Stimulated activated CD8-positive, alpha-beta memory T cell treated with anti-CD3 and anti-CD28 coated beads, Interleukin-12 subunit alpha, Interleukin-12 subunit beta, amount 100 ng/mL, for 24 hours (primary cell): ENCODE results near the gene JPH2.

Experiments
- DNase-seq: peaks from one replicate; pipeline ENCODE4 v3.0.0-alpha.2; 2020; ENCODE audit errors: extremely low read depth

The JPH2 gene

DNA sequence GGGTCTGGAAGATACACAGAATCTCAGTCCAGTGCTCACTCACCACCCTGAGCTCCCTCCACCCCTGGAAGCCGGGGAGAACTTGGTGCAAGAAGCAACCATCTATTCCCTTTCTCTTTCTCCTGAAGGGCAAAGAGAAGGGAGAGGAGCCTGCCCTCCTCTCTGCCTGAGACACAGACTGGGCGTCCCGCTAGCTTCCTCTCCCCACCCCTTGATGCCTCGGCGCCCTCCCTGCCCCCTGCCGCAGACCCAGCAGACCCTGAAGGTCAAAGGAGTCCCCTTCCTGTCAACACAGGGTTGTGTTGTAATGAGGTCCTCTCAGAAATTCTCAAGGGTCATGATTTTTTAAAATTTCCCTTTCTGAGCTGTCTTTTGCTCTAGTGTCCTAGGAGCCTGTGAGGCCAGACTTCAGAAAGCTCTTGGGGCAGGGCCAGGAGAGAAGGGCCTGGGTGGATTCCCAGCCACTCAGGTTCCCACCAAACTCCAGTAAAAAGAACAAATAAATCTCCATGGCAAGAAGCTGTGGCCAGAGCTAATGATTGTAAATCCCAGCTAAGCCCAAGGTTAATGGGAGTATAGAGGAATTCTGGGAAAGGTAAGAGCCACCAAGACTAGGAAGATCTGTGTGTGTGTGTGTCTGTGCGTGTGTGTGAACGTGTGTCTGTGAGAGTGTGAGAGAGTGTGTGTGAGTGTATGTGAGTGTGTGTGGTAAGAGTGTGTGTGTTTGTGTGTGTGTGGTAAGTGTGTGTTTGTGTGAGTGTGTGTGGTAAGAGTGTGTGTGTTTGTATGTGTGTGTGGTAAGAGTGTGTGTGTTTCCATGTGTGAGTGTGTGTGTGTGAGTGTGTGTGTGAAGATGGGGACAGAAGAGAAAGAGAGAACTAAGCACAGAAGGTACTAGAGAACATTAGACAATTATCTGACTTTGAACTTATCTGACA is 1.1 kb upstream of the JPH2 start:
- no peak for DNase-seq

DNA sequence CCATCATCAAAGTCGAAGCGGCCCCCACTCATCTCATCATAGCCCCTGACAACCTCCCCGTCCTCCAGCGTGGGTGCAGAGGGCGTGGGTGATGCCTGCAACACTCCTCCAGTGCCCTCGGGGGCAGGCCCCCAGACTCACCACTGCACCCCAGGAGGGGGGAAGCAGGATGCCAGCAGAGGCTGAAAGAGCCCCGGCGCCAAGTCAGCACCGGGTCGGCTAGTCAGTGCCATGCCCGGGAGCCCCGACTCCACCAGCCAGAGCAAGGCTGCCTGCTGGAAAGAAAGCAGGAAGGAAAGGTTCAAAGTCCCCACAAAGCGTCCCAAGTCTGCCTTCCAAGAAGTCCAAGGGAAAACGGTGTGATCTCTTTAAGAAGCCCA is 324 bp downstream of the JPH2 start:
- DNase-seq, result no peak

DNA sequence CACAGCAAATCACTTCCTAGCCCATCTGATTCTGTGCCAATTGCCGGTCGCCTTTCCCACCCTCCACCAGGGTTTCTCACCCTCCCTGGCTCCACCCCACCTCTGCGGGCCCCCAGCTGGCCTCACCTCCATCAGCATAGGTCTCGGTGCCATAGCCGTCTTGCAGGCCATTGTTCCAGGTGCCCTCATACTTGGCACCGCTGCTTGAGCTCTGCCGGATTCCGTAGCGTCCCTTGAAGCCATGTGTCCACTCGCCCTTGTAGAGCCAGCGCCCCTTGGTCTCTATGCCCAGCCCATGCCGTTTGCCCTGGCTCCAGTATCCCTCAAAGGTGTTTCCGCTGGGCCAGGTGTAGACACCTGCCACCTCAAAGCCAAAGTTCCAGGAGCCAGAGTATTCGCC is 787 bp downstream of the JPH2 start:
- DNase-seq, result no peak

DNA sequence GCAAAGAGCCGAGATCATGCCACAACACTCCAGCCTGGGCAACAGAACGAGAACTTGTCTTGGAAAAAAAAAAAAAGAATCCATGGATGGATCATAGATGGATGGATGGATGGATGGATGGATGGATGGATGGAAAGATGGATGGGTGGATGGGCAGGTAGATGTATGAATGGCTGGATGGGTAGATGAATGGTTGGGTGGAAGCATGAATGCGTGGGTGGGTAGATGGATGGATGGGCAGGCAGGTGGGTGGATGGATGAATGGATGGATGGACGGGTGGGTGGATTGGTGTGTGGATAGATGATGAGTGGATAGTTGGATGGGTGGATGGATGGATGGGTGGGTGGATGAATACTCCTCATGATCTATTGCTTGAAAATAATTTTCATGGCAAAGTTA is 1.4 kb downstream of the JPH2 start:
- DNase-seq, result no peak

DNA sequence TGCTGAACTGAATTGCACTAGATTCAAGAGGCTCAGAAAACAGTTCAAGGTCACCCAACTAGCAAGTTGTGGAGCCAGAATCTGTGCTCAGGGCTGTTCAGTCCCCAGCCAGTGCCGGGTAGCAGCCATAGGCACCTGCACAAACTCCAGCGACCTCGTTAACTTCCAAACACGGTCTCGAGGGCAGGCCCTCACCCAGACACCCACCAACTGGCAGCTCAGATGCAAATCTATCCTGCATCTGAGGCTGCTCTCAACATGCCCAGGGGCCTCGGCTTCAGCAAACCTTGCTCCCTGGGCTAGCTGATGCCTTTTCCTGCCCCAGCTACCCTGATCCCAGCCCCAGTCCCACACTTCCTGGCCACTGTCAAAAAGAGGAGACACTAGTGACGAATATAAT is 3.7 kb downstream of the JPH2 start:
- DNase-seq, result no peak

DNA sequence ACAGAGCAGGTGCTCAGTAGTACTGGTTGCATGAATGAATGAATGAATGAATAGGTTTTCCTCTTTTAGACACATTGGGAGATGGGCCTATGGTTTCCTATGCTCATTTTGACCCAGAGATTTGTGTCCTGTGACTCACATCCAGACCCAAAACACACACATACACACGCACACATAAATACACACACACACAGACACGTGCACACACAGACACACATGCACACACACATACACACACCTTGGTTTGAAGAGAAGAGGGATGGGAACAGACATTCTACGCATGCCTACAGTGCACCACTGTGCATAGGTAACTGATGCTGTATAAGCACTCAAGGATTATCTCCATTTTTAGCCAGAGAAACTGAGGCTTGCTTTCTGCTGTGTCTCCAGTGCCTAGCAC is 4.1 kb downstream of the JPH2 start:
- DNase-seq, result no peak

DNA sequence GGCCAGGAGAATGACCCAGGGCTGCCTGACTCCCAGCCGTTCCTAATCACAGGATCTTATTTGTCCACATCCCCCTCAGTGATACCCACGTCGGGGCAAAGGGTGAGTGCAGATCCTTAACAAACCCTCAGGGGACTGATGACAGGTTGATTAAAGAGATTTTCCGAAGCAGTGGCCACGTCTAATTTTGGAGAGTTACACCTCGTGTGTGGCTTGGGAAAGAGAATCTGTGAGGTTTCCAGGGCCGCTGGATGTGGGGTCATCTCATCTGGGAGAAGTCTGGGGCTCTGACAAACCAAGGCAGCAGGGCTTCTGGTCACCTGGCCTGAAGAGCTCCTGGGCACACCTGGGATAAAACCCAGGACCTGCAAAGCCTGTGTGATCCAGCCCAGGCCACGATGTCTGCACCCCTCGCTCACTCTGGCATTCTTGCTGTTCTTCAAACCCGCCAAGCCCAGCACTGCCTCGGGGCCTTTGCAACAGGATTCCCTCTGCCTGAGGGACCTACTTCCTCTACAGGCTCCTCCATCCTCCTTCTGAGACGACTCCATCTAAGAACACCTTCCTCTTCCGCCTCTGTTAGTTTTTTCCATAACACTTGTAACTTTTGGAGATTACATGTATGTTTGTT is 4.7 kb downstream of the JPH2 start:
- no peak for DNase-seq

DNA sequence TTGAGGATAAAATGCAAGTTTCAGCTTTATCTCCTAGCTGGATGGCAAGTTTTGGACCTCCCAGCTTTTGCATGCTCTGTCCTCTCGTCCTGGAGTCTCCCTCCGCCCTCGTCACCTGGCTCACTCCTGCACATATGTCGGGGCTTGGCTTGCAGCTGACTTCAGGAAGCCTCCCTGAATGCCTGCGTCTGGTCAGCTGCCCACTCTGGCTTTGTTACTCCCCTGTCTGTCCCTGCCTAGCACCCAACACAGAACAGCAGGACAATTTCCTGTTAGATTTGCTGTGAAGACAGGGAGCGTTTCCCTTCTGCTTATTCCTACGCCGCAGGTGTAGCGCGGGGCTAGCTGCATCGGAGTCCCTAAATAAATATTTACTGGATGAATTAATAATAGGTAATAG is 5.4 kb downstream of the JPH2 start:
- DNase-seq, result no peak

DNA sequence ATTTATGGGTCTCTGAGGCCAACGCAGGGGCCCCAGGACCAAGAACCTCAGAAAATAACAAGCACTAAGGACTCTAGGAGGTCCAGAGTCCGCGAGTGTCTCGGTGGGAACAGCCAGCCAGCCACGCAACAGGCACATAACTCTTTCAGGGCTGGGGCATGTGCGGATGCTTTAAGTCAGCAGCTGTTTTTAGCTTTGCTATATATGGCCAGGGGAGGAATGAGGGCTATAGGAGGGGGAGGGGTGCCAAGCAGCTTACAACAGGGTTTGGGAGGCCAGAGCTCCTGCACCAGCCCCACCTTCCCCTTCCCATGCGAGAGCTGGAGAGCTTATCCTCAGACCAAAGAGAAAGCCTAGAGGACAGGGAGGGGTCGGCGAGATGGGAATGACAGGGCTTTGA is 6.2 kb downstream of the JPH2 start:
- DNase-seq, result no peak

DNA sequence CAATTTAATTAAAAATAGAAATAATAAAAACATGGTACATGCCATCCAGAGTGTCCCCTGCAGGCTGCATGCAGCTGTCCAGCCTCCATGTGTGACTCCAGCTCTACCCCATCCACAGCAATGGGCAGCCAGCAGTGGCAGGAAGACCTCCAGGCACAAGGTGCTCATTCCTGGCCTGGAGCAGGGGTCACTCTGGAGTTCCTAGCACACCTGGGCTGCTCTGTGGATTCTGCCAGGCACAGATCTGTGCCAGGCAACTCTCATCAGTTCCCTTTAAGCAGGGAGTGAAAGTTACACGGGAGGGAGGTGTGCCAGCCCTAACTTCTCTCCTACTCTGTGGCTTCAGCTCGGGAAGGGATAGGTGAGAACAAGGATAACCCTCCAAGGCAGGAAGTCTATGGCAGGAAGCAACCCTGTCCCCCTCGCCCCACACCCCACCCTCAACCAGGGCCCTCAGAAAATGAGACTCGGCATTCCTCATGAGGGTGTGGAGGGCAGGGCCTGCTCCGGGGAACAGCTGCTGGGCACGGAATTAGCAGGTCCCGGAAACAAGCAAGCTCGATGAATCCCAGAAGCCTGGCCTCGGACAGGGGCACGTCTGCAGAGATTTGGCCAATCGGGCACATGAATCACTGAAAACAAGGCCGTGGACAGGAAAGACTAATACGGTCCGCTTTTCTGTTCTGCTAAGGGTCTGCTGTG is 10.0 kb downstream of the JPH2 start:
- no peak for DNase-seq

DNA sequence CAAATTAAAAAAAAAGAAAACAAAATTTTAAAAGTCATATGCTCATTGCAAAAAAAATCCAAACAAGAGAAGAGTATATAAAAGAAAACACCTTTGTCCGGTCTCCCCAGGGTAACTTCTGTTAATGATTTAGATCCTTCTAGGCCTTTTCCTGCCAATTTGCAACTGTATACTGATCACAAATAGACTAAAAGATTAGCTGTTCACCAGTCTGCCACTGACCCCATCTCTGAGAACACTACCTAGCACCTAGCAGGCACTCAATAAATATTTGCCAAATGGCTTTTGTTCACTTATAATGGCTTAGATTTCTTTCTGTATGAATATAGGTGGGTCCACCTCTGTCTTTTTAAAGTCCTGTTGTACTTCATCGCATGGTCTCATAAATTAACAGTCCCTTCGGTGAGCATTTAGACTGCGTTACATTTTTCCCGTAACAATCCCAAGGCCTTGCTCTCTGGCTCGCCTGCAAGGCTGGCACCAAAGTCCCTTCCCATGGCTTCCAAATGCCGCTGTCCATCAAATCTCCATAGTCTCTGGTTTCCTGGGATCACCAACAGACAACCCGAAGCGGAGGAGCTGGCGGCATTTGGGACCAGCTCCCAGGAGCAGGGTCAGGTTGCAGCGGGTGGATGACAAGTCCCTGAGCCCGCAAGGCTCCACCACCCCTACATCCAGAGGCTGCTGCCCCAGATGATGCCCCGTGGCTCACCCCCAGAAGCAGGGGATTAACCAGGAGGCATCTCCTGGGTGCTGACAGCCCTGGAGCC is 11.8 kb downstream of the JPH2 start:
- no peak for DNase-seq

DNA sequence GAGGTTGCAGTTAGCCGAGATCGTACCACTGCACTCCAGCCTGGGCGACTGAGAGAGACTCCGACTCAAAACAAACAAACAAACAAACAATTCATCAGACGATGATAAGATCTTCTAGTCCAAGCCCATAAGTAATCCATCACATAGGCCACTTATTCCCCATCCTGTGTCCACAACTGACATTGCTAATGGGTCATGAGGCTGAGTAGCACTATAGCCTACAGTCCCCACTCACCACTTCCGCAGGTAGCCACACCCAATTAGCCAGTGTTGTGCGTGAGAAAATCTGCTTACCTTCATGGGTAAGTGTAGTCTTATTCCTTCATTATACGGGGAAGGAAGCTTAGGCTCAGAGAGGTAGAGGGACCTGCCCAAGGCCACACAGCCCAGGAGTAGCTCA is 13.1 kb downstream of the JPH2 start:
- no peak for DNase-seq

DNA sequence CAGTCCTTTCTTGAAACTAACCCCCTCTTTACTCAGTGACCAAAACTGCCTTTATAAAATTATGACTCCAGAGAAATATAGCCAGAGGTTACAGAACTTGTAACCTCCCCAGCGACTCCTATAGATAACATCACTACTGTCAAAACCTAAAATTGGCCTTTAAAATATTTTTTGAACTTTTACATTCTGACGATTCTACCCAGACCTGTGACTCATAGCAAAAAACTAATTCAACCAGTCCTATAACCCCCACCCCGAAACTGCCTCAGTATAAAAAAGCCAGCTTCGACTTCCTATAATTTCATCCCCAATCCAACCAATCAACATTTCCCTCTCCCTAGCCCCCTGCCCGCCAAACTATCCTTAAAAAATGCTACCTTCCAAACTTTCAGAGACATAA is 13.9 kb downstream of the JPH2 start:
- DNase-seq, result no peak

DNA sequence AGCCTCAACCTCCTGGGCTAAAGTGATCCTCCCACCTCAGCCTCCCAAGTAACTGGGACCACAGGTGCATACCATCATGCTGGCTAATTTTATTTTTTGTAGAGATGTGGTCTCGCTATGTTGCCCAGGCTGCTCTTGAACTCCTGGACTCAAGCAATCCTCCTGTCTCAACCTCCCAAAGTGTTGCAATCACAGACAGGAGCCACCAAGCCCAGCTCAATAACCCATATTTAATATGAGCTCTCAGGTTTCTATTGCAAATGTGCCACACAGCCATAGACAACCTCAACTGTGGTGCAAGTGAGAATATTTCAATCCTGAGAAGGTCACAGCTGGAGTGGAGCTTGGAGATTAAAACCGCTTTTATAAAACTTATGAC is 14.4 kb downstream of the JPH2 start:
- no peak for DNase-seq

DNA sequence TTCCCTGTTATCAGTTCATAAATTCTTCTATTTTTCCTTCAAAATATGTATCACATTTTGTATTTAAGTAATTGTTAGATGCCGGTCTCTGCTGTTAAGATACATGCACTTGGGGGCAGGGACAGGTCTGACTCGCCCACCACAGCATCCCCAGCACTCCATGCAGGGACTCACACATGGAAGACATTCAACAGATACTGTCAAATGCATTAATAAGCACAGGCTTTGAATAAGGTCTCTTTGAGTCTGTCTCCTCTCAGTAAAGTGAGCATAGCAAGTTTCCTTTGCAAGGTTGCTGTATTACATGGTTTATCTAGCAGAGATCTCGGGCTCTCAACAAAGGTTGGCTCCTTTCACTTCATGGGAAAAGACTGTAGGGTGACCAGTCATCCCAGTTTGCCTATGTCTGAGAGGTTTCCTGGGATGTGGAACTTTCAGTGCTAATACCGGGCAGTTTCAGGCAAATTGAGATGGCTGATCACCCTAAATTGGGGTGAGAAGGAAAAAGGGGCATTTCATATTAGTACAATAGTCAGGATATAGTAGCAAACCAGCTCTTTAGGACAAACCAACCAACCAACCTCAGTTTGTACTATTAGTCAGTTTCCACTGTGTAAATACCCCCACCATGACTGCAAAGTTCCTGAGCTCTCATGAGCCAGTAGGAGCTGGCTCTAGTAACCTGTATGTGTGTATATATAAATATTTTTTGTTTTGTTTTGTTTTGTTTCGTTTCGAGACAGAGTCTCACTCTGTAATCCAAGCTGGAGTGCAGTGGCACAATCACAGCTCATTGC is 15.0 kb downstream of the JPH2 start:
- no peak for DNase-seq

DNA sequence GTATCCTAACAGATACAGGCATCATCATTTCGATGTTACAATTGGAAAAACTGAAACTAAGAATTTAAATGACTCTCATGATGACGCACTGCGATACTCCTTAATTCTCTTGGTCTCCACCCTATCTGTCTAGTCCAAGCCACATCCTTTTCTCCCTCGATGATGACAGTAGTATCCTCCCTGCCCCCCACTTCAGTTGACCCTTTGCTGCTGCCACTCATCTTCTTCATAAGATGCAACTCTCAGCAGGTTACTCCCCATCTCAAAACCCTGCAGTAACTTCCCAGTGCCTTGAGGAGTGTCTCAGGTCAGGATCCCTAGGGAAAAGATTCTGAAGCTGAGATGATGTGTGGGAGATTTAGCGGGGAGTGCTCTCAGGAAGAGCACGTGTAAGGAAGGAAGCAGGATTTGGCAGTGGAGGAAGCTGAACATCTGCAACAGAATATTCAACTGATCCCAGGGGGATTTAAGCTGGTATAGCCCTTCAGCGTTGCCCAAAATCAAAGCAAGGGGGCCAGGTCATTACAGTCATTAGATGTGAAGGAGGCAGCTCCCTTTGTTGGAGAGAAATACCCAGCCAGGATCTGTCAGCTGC is 16.1 kb downstream of the JPH2 start:
- DNase-seq, result no peak

DNA sequence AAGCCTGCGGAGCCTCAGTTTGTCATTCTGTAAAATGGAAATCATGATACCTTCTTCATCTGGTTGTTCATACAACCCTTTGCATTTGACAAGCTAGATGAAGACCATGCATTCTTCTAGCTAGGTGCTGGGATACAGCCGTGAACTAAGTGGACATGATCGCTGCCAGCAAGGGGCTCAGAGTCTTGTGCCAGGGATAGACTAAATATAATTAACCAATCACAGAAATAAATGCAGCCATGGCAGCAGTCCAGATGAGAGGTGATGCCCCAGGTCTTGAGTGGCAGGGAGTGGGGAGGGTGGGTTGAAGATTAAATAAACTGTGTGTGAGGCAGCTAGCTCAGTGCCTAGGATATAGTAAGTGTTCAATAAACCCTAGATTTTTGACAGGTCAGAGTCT is 19.3 kb downstream of the JPH2 start:
- no peak for DNase-seq

DNA sequence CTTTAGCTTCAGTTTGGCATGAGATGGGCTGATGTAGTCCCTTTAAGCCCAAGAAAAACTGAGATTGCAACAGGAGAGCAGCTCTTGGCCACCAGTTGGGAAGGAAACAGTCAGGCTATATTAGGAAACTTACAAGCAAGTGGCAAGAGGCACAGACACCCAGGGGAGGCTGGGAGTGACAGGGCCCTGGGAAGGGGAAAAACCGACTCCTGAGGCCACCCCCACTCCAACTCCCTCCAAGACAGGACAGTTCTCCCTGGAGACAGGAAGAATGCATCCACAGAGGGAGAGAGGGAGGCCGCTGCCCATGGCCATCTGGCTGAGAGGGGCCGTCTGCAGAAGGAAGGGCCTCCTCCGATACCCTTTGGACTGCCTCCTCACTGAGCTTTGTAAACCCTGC is 20.5 kb downstream of the JPH2 start:
- no peak for DNase-seq

DNA sequence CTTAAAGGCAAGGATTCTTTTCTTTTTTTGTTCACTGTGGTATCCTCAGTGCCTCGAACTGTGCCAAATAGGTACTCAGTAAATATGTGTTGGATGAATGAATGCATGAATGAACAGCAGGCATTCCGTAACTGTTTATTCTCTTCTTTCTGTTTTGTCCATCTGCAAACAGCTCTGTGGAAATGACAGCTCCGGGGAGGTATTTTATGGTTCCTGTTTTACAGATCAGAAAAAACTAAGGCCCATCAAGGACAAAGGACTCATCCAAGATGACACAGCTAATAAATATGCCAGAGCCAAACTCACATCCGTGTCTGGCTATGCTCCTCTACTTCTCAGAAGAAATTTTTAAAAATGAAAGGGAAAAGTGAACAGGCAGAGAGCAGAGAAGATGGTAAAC is 21.0 kb downstream of the JPH2 start:
- no peak for DNase-seq

DNA sequence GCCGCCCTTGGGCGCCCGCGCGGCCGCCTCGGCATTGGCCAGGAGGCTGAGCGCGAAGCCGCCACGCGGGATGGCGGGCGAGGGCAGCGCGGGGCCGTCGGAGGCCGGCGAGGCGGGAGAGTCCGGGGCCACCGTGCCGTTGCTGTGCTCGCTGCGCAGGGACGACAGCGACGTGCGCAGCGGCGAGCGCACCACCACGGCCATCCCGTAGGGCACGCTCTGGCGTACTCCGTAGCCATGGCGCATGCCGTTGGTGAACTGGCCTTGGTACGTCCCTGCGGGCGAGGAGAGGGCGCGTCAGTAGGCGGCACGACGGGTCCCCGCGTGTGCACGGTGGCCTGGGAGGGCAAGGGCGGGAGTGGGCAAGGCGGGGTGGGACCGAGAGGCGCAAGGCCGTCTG is 26.9 kb downstream of the JPH2 start:
- DNase-seq, result no peak

DNA sequence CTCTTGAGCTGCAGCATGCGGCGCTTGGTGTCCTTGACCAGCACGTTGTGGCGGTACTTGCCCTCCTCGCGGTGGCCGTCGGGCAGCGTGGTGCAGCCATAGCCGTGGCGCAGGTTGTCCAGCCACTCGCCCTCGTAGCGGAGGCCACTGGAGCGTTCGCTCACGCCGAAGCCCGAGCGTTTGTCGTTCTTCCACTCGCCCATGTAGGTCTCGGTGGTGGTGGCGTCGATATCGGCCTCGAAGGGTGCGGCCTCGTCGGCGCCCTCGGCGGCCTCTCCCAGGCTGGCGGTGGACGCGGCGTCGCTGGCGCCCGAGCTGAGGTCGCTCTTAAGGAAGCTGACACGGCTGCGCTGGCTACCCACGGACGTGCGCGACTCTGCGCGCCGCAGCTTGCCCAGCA is 27.3 kb downstream of the JPH2 start:
- no peak for DNase-seq
